SH-SY5Y (cell line): ENCODE results near the gene AGBL3.

ENCODE experiments used
- GATA2 ChIP-seq: IDR thresholded peaks from 2 replicates; pipeline ENCODE4 v1.6.1; 2011; ENCODE audit warnings: mild to moderate bottlenecking, low read depth, low read length
- GATA3 ChIP-seq: IDR thresholded peaks from 2 replicates; pipeline ENCODE4 v1.6.1; 2011; ENCODE audit warnings: low read depth, mild to moderate bottlenecking, low read length, moderate library complexity

DNA sequence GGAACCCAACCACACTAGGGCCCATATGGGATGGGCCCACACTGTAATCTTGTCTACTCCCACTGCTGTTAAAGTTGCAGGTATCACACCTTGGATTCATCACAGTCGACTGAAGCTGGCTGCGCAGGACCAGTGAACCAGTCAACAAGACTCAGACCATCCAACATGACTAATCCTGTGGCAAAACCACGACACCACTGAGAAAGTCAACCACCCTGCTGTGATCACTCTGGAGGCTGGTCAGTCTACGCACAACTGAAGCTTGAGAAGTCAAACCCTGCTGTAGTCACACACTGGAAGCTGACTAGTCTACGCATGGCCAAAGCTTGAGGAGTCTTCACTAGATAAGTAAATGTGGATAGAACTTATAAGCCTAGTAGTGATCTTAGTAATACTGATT, 193.8 kb downstream of the AGBL3 start:
- no peak for TF ChIP-seq GATA3
- TF ChIP-seq GATA2: no peak
